GM12873 (cell line): ENCODE data around the gene MBD5.

Experiments
- CTCF ChIP-seq: IDR thresholded peaks from 2 replicates; pipeline ENCODE4 v1.5.1; 2012; ENCODE audit warnings: low read depth, mild to moderate bottlenecking, moderate library complexity, low read length, control low read depth; ENCODE audit not compliant: insufficient read depth; ENCODE audit errors: missing control alignments

The MBD5 gene

GRCh38 chr2:148524519-148524919 lies 503.6 kb downstream of the MBD5 start:
- no peak for TF ChIP-seq CTCF

GRCh38 chr2:148525130-148525529 lies 504.2 kb downstream of the MBD5 start:
- TF ChIP-seq CTCF: no peak

- no peak for TF ChIP-seq CTCF
Measured at GRCh38 chr2:148526509-148527346, 505.8 kb downstream of the MBD5 start.

GRCh38 chr2:148527488-148528340 lies 506.8 kb downstream of the MBD5 start:
- TF ChIP-seq CTCF: no peak

GRCh38 chr2:148528356-148529064 lies 507.6 kb downstream of the MBD5 start:
- no peak for TF ChIP-seq CTCF

GRCh38 chr2:148529745-148530144 lies 508.9 kb downstream of the MBD5 start:
- TF ChIP-seq CTCF: no peak

- TF ChIP-seq CTCF: no peak
Measured at GRCh38 chr2:148530350-148530749, 509.5 kb downstream of the MBD5 start.
